Breast epithelium (tissue), 4 donors: ENCODE measurements around the gene EXOC3L4. TPM values are rescaled to one million over a fixed set of nuclear protein-coding genes. Genes with fewer than 3 reads are reported as not detected.
A peak's percentile ranks its signal among the peaks of the same experiment; 100 is the strongest.

Experiments
- DNase-seq, 2 donors: peaks; one replicate each; pipeline ENCODE4 v3.0.0-alpha.2; 2019; ENCODE audit warnings: low spot score in 2 of 2
- H3K27ac ChIP-seq, 2 donors: fragments of 200-600 bp; sonication (generic) in 1 of 2; one replicate each; pipeline ENCODE4 v1.5.1; 2016 to 2019; ENCODE audit warnings: mild to moderate bottlenecking in 1 of 2
- H3K27me3 ChIP-seq, 2 donors: fragments of 200-600 bp; sonication (generic) in 1 of 2; one replicate each; pipeline versions ENCODE4 v1.5.1 to v1.6.0; 2017 to 2019; ENCODE audit warnings: control low read depth in 1 of 2, mild to moderate bottlenecking in 1 of 2
- H3K36me3 ChIP-seq: fragments of 200-600 bp; one replicate; pipeline ENCODE4 v1.5.1; 2019
- H3K4me1 ChIP-seq, 2 donors: fragments of 200-600 bp; sonication (generic); one replicate each; pipeline ENCODE4 v1.5.1; 2016 to 2019; ENCODE audit warnings: control low read depth in 1 of 2
- H3K4me3 ChIP-seq, 3 donors: fragments of 200-600 bp; sonication (generic); 1 replicate in 2 of 3; 2 replicates in 1 of 3; pipeline ENCODE4 v1.5.1; 2016 to 2019; ENCODE audit warnings: mild to moderate bottlenecking in 3 of 3, moderate library complexity in 2 of 3
- H3K9me3 ChIP-seq, 2 donors: fragments of 200-600 bp; sonication (generic) in 1 of 2; one replicate each; pipeline ENCODE4 v1.5.1; 2016 to 2019; ENCODE audit warnings: control low read depth in 1 of 2
- POLR2A ChIP-seq: fragments of 450-650 bp; IDR thresholded peaks from one replicate; pipeline ENCODE4 v1.6.1; 2016; ENCODE audit warnings: antibody characterized with exemption, mild to moderate bottlenecking, moderate library complexity
- POLR2AphosphoS5 ChIP-seq, 3 donors: sonication (generic); formaldehyde crosslinking; IDR thresholded peaks; one replicate each; pipeline ENCODE4 v1.6.1; 2017; ENCODE audit warnings: antibody characterized with exemption in 3 of 3
- intact Hi-C: fragments of 100-400 bp; cut with DNase I; formaldehyde crosslinking; loops from one replicate; pipeline ENCODE4 v1.15.1; 2023; ENCODE audit warnings: low total_unique reads
- total RNA-seq, 3 donors: library from RNA; depleted of rRNA; stranded (reverse); fragments of >200 nt; gene quantifications; one replicate each; pipeline ENCODE4 v1.1.0, GENCODE V29; 2016
- TF ChIP-seq, protein P1 (sequence below), 3 donors: fragments of 450-650 bp; IDR thresholded peaks; one replicate each; pipeline ENCODE4 v1.5.1; 2016 to 2017; ENCODE audit warnings: antibody characterized with exemption in 3 of 3, mild to moderate bottlenecking in 3 of 3, moderate library complexity in 3 of 3

The EXOC3L4 gene
- total RNA-seq, 3 donors from 2014 or later = 0.66 to 1.0 TPM; not detected in 1

DNA sequence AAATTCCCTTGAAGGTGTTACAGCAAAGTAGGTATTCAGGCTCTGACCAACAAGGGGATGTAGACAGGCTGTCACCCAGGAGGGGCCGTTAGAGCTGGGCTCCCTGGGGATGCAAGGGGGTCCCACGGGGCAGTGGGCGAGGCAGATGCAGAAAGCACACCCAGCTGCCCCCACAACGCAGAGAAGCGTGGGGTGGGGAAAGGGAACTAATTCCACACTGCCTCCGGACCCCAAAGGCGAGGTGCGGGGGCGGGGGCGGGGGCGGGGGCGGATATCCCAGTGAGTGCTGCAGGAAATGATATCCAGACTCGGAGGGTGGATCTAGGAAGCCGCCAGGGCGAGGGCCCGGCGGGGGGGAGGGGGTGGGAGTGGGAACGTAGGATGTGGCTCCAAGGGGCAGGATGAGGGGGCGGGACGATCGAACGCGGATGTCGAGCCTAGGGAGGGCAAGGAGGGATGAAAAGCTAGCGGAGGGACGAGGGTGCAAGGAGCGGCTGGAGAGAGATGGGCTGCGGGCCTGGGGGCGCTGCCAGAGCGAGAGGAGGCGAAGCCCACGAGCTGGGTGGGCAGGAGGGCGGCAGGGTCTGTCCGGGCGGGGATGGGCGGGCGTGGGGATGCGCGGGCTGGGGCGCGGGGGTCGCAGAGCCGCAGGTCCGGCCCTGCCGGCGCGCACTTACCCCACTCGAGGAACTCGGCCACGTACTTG, 38.0 kb upstream of the EXOC3L4 start:
- peaks cover 0 to 8% of the 10 kb centered on the region in 2 donors for H3K4me1 ChIP-seq
- no peak for DNase-seq

DNA sequence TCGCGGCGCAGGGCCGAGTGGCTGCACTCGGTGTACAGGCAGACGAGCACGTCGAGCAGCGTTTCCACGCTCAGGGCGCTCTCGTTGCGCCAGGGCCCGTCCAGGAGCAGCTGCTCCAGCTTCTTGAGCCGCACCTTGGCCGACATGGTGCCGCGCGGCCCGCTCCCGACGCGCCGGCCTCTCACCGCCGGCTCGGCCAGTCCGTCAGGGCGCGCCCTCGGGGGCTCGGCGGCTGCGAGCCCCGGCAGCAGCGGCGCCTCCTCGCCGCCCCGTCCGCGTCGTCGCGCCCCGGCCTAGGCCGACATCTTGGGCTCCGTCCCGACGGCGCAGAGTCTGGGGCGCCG, 37.5 kb upstream of the EXOC3L4 start:
- TF ChIP-seq POLR2A (no peak), POLR2AphosphoS5 (IDR thresholded peaks at IDR 0.05) (no peak)
- TF ChIP-seq, protein P1, sequence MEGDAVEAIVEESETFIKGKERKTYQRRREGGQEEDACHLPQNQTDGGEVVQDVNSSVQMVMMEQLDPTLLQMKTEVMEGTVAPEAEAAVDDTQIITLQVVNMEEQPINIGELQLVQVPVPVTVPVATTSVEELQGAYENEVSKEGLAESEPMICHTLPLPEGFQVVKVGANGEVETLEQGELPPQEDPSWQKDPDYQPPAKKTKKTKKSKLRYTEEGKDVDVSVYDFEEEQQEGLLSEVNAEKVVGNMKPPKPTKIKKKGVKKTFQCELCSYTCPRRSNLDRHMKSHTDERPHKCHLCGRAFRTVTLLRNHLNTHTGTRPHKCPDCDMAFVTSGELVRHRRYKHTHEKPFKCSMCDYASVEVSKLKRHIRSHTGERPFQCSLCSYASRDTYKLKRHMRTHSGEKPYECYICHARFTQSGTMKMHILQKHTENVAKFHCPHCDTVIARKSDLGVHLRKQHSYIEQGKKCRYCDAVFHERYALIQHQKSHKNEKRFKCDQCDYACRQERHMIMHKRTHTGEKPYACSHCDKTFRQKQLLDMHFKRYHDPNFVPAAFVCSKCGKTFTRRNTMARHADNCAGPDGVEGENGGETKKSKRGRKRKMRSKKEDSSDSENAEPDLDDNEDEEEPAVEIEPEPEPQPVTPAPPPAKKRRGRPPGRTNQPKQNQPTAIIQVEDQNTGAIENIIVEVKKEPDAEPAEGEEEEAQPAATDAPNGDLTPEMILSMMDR (IDR thresholded peaks at IDR 0.05) = no peak
- Histone ChIP-seq H3K4me1 (peaks cover 0 to 8% of the 10 kb centered on the region in 2 donors), H3K4me3 (peak overlapping the region; percentile 96 to 99 (median 98)), H3K36me3 (no peaks in the 10 kb centered on the region), H3K9me3 (no peaks in the 10 kb centered on the region), H3K27ac (peak overlapping the region; percentile 74 to 97), H3K27me3 (no peaks in the 10 kb centered on the region)
- intact Hi-C loops = no loop called here
- DNase-seq = no peak

More for the DNA sequence above, 38.0 kb upstream of the EXOC3L4 start:
- Histone ChIP-seq H3K36me3 (no peaks in the 10 kb centered on the region), H3K9me3 (no peaks in the 10 kb centered on the region), H3K27me3 (no peaks in the 10 kb centered on the region), H3K4me3 (peak overlapping the region; percentile 96 to 99 (median 98)), H3K27ac (peak overlapping the region; percentile 74 to 97)
- TF ChIP-seq POLR2AphosphoS5 (IDR thresholded peaks at IDR 0.05) = no peak
- no peak for TF ChIP-seq POLR2A
- TF ChIP-seq, protein P1 (IDR thresholded peaks at IDR 0.05) = no peak
- intact Hi-C loops = no loop called here

DNA sequence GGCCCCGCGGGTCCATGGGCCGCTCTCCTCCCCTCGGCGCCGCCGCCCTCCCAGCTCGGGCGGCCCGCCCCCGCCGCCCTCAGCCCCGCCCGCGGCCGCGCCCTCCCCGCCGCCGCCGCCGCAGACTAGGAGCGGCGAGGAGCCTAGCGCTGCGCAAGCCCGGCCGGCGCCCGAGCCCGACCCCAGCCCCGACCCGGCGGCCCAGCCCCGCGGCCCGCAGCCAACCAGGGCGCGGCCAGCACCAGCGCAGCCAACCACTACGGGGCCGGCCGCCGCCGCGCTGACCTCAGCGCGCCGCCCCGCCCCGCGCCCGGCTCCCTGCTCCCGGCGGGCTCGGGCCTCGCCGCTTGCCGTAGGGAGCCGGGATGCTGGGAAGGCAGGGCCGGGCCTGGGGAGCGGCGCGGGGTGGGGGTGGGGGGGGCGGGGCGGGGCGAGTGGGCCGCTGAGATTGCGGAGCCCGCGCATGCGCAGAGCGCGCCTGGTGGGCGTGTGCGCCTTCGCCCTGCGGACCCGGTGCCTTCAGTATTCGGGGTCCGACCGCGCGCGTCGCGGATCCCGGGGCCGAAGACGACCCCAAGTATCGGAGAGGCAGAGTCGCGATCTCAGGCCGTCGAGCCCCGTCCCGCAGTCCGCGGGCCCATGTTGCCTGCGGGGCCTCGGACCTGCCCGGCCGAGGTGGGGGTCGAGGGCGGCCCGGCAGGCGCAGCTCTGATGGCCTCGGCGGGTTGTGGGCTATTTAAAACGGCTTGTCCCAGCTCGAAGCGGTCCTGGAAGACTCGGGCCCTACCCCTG, 37.0 kb upstream of the EXOC3L4 start, which contains the start of gene CDC42BPB:
Gene CDC42BPB (minus strand): TSS at position 178 of the 792 bp plus-strand sequence. CDS start 376 bp downstream, outside the sequence.
- Histone ChIP-seq H3K4me1 (peaks cover 0 to 8% of the 10 kb centered on the region in 2 donors), H3K4me3 (peak within 1 kb of the TSS; percentile 96 to 99 (median 98)), H3K9me3 (no peaks in the 10 kb centered on the region), H3K36me3 (no peaks in the 10 kb centered on the region), H3K27ac (peak within 1 kb of the TSS; percentile 83 to 97), H3K27me3 (no peaks in the 10 kb centered on the region)
- peak; percentile 81 to 82 for DNase-seq
- TF ChIP-seq, protein P1 (IDR thresholded peaks at IDR 0.05) = no peak
- TF ChIP-seq POLR2AphosphoS5 (IDR thresholded peaks at IDR 0.05) = peak; percentile 35 to 62 (median 56)
- intact Hi-C loops = no loop called here

DNA sequence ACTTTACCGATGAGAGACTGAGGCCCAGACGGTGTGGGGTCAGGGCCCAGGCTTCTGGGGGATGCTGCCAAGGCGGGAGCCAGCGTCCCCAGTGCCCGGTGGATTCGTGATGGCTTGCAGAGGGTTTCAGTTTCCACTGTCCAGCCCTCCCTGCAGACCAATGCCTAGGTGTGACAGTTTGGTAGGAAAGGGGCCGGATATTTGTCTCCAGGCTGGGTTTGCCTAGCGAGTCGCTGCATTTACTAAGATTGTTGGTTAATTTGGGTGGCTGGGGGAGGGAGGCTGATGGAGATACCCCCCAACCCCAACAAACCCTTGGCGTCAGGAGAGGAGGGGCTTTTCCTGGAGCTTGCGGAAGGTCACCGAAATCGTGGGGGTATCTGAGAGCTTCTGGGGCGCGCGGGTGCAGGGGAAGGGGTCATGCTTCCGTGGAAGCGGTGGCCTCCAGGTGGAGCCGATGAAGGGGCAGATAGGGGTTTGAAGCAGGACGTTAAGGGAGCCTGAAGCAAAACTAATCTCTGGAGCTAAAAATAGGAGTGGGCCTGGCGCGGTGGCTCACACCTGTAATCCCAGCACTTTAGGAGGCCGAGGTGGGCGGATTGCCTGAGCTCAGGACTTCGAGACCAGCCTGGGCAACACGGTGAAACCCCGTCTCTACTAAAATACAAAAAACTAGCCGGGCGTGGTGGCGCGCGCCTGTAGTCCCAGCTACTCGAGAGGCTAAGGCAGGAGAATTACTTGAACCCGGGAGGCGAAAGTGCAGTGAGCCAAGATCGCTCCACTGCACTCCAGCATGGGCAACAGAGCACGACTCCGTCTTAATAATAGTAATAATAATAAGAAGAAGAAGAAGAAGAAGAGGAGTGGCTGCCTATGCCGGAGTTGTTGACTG, 36.1 kb upstream of the EXOC3L4 start:
- Histone ChIP-seq H3K36me3 (no peaks in the 10 kb centered on the region), H3K27ac (peak overlapping the region; percentile 83 to 97), H3K9me3 (no peaks in the 10 kb centered on the region), H3K4me1 (peaks cover 0 to 8% of the 10 kb centered on the region in 2 donors), H3K27me3 (no peaks in the 10 kb centered on the region), H3K4me3 (peak overlapping the region; percentile 76 to 99 (median 96))
- no peak for DNase-seq
- no peak for TF ChIP-seq POLR2A
- TF ChIP-seq, protein P1 (IDR thresholded peaks at IDR 0.05) = no peak
- no peak for TF ChIP-seq POLR2AphosphoS5 (IDR thresholded peaks at IDR 0.05)
- intact Hi-C loops = no loop called here
